Fibroblast of lung (primary cell): Measurements from ENCODE around the gene CST8. TPM values are rescaled to one million over a fixed set of nuclear protein-coding genes. Genes with fewer than 3 reads are reported as not detected.
"Not testable (repeated sequence)": the region's sequence is repeated elsewhere in the genome, so short reads cannot be mapped to it uniquely, and the experiment has no call there.

Experiments used
- DNase-seq, 2 donors: peaks; one replicate each; pipeline versions ENCODE4 v3.0.0 to v3.0.0-alpha.2; 2010; ENCODE audit warnings: low read depth in 2 of 2
- H2AFZ ChIP-seq: 2 replicates; pipeline ENCODE4 v1.5.1; 2012; ENCODE audit warnings: low read length, control low read depth, inconsistent platforms
- H3K27ac ChIP-seq: 2 replicates; pipeline ENCODE4 v1.5.1; 2011; ENCODE audit warnings: low read length, control low read depth; ENCODE audit not compliant: insufficient read depth
- H3K27me3 ChIP-seq: 2 replicates; pipeline ENCODE4 v1.5.1; 2011; ENCODE audit warnings: mild to moderate bottlenecking, low read length; ENCODE audit not compliant: control insufficient read depth, insufficient read depth
- H3K36me3 ChIP-seq: 2 replicates; pipeline ENCODE4 v1.5.1; 2011; ENCODE audit warnings: low read length; ENCODE audit not compliant: control insufficient read depth, insufficient read depth
- H3K4me1 ChIP-seq: 2 replicates; pipeline ENCODE4 v1.5.1; 2011; ENCODE audit warnings: low read length; ENCODE audit not compliant: control insufficient read depth, insufficient read depth; ENCODE audit errors: extremely low read depth
- H3K4me2 ChIP-seq: 2 replicates; pipeline ENCODE4 v1.5.1; 2011; ENCODE audit warnings: low read length, control low read depth; ENCODE audit not compliant: insufficient read depth; ENCODE audit errors: extremely low read depth
- H3K4me3 ChIP-seq, 4 experiments: fragments of 200-600 bp in 1 of 4; sonication (generic) in 1 of 4; replicated peaks in 1 of 4; 2 replicates each; pipeline ENCODE4 v1.5.1; 2011 to 2016; ENCODE audit warnings: low read length in 4 of 4, low read depth in 3 of 4, mild to moderate bottlenecking in 3 of 4, control low read depth in 2 of 4, inconsistent platforms in 1 of 4, mixed read lengths in 1 of 4; ENCODE audit not compliant: insufficient read depth in 1 of 4; ENCODE audit errors: control extremely low read depth in 1 of 4
- H3K79me2 ChIP-seq: 2 replicates; pipeline ENCODE4 v1.5.1; 2012; ENCODE audit warnings: mild to moderate bottlenecking, low read length, inconsistent platforms; ENCODE audit not compliant: control insufficient read depth, insufficient read depth
- H3K9ac ChIP-seq: 2 replicates; pipeline ENCODE4 v1.5.1; 2011; ENCODE audit warnings: mild to moderate bottlenecking, low read length, control low read depth; ENCODE audit not compliant: insufficient read depth
- H3K9me3 ChIP-seq: 2 replicates; pipeline ENCODE4 v1.5.1; 2012; ENCODE audit warnings: low read depth, low read length; ENCODE audit not compliant: control insufficient read depth, insufficient read depth
- H4K20me1 ChIP-seq: 2 replicates; pipeline ENCODE4 v1.5.1; 2011; ENCODE audit warnings: low read length; ENCODE audit not compliant: control insufficient read depth, insufficient read depth; ENCODE audit errors: extremely low read depth
- CTCF ChIP-seq, 2 donors: IDR thresholded peaks in 1 of 2; conservative IDR thresholded peaks in 1 of 2; 1 replicate in 1 of 2; 2 replicates in 1 of 2; pipeline ENCODE4 v1.5.1; 2011 to 2012; ENCODE audit warnings: low read length in 2 of 2, control low read depth in 1 of 2, inconsistent platforms in 1 of 2, low read depth in 1 of 2, mild to moderate bottlenecking in 1 of 2
- EZH2 ChIP-seq: IDR thresholded peaks from 2 replicates; pipeline ENCODE4 v1.5.1; 2012; ENCODE audit warnings: low read length, control low read depth, mild to moderate bottlenecking; ENCODE audit errors: missing control alignments
- polyA plus RNA-seq, 2 donors: library from polyadenylated mRNA; depleted of rRNA in 1 of 2; stranded (reverse) in 1 of 2; unstranded in 1 of 2; fragments of >200 nt; gene quantifications; 2 replicates each; pipeline ENCODE4 v1.2.1, GENCODE V29; 2011 to 2012; ENCODE audit warnings: missing spikeins in 1 of 2
- total RNA-seq: library from RNA; depleted of rRNA; stranded (reverse); fragments of >200 nt; gene quantifications from 2 replicates; pipeline ENCODE4 v1.2.1, GENCODE V29; 2014

CST8 gene
- total and polyA plus RNA-seq, 2 donors (not counting 1 experiment from before 2014, with no cell fraction given): not detected

- no peaks in the 10 kb centered on the region for H3K79me2 ChIP-seq
- no peak for DNase-seq
- no peak overlapping the region for H3K4me3 ChIP-seq
- TF ChIP-seq EZH2 (no peak), CTCF (conservative IDR thresholded peaks at IDR 0.05 in 1 of 2, IDR thresholded peaks at IDR 0.05 in 1 of 2; ENCODE audit: low read depth in 1 of 2, low read length in 2 of 2) (no peak)
- H3K36me3 ChIP-seq: no peaks in the 10 kb centered on the region
- H3K4me2 ChIP-seq: no peak overlapping the region
- H3K27ac ChIP-seq: no peak overlapping the region
- no peaks in the 10 kb centered on the region for H3K4me1 ChIP-seq
- no peaks in the 10 kb centered on the region for H3K27me3 ChIP-seq
- no peak overlapping the region for H2AFZ ChIP-seq
- H4K20me1 ChIP-seq: no peaks in the 10 kb centered on the region
- no peaks in the 10 kb centered on the region for H3K9me3 ChIP-seq
- H3K9ac ChIP-seq: no peak overlapping the region
Measured at GRCh38 chr20:23456873-23457272, 34.0 kb upstream of the CST8 start.

GRCh38 chr20:23459461-23460150 lies 31.3 kb upstream of the CST8 start:
- H3K4me3 ChIP-seq: no peak overlapping the region
- H3K9ac ChIP-seq: no peak overlapping the region
- no peak for DNase-seq
- TF ChIP-seq CTCF (conservative IDR thresholded peaks at IDR 0.05 in 1 of 2, IDR thresholded peaks at IDR 0.05 in 1 of 2; ENCODE audit: low read depth in 1 of 2, low read length in 2 of 2) (no peak), EZH2 (no peak)
- H3K4me1 ChIP-seq: no peaks in the 10 kb centered on the region
- no peaks in the 10 kb centered on the region for H3K36me3 ChIP-seq
- H2AFZ ChIP-seq: no peak overlapping the region
- H3K79me2 ChIP-seq: no peaks in the 10 kb centered on the region
- no peak overlapping the region for H3K4me2 ChIP-seq
- no peak overlapping the region for H3K27ac ChIP-seq
- no peaks in the 10 kb centered on the region for H3K27me3 ChIP-seq
- no peaks in the 10 kb centered on the region for H4K20me1 ChIP-seq
- no peaks in the 10 kb centered on the region for H3K9me3 ChIP-seq

GRCh38 chr20:23461180-23461579 lies 29.7 kb upstream of the CST8 start:
- Histone ChIP-seq H3K4me1 (no peaks in the 10 kb centered on the region), H3K36me3 (no peaks in the 10 kb centered on the region), H3K27ac (no peak overlapping the region), H2AFZ (no peak overlapping the region), H3K9me3 (no peaks in the 10 kb centered on the region), H3K4me2 (no peak overlapping the region), H3K9ac (no peak overlapping the region), H3K4me3 (no peak overlapping the region), H3K27me3 (no peaks in the 10 kb centered on the region), H3K79me2 (no peaks in the 10 kb centered on the region), H4K20me1 (no peaks in the 10 kb centered on the region)
- DNase-seq: no peak
- no peak for TF ChIP-seq EZH2
- no peak for TF ChIP-seq CTCF (conservative IDR thresholded peaks at IDR 0.05 in 1 of 2, IDR thresholded peaks at IDR 0.05 in 1 of 2; ENCODE audit: low read depth in 1 of 2, low read length in 2 of 2)

GRCh38 chr20:23466961-23467360 lies 24.0 kb upstream of the CST8 start:
- not testable (repeated sequence) for H3K79me2 ChIP-seq

GRCh38 chr20:23472306-23472705 lies 18.6 kb upstream of the CST8 start:
- H3K36me3 ChIP-seq, H3K4me2 ChIP-seq, H3K27ac ChIP-seq, H3K79me2 ChIP-seq, H3K9me3 ChIP-seq, H4K20me1 ChIP-seq, H3K9ac ChIP-seq, H3K4me3 ChIP-seq, H2AFZ ChIP-seq, DNase-seq, H3K4me1 ChIP-seq, H3K27me3 ChIP-seq: not testable (repeated sequence)

More at GRCh38 chr20:23466961-23467360, 24.0 kb upstream of the CST8 start:
- not testable (repeated sequence) for H3K9ac ChIP-seq, H2AFZ ChIP-seq, DNase-seq, H4K20me1 ChIP-seq, H3K36me3 ChIP-seq, H3K27ac ChIP-seq, H3K9me3 ChIP-seq, H3K27me3 ChIP-seq, H3K4me2 ChIP-seq, H3K4me3 ChIP-seq, H3K4me1 ChIP-seq
